SIG-M5 treated with dmso at 0.1 percent for 504 hours (cell line): ENCODE results near the gene NDUFA6.
A peak's percentile ranks its signal among the peaks of the same experiment; 100 is the strongest.
"Not testable (repeated sequence)": the region's sequence is repeated elsewhere in the genome, so short reads cannot be mapped to it uniquely, and the experiment has no call there.

Experiments used
- DNase-seq: peaks from one replicate; lab custom pipeline; 2025; ENCODE audit not compliant: unreplicated experiment; lab: John Stamatoyannopoulos, UW

NDUFA6 gene

DNA sequence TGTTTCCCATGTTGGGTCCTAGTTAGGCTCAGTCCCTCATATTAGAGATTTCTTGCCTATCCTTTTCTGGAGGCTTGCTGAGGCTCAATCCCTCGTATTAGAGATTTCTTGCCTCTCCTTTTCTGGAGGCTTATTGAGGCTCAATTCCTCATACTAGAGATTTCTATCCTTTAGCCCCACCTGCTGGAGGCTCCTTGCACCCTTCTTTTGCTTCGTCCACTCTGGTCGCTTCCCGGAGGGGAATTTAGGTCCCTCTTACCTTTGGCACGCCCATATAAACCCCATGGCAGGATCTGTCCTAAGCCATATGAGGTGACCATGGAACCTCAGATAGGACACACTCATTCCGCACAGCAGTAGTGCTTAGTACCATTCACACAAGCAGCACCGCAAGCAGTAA lies 24.1 kb upstream of the NDUFA6 start:
- DNase-seq, result no peak

DNA sequence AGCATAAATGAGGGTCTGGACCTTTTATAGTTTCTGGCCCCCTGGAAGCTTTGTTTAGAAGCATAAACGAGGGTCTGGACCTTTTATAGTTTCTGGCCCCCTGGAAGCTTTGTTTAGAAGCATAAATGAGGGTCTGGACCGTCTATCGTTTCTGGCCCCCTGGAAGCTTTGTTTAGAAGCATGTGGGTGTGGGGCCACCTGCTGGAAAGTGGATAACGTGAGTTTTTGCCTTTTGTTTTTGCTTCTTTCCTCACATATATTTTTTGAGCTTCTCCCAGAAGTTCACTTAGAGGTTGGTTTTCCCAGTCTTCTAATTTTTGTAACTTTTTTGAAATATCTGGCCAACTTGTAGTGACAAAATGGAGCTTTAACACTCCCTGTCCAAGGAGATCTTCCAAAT lies 22.2 kb upstream of the NDUFA6 start:
- DNase-seq, result not testable (repeated sequence)

DNA sequence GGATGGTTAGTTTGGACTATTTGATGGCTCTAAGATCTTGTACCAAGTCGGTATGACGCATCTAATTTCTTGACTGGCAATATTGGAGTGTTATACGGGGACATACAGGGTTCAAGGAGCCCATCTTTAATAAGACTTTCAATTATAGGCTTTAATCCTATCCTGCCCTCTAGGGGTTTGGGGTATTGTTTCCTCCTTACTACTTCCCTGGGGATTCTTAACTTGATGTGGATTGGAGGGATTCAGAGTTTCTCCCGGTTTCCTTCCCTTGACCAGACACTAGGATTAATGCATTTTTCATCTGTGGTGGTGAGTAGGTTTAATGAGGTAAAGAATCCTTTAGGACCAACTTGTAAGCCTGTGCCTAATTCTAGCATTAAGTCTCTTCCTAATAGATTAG lies 21.2 kb upstream of the NDUFA6 start:
- no peak for DNase-seq

DNA sequence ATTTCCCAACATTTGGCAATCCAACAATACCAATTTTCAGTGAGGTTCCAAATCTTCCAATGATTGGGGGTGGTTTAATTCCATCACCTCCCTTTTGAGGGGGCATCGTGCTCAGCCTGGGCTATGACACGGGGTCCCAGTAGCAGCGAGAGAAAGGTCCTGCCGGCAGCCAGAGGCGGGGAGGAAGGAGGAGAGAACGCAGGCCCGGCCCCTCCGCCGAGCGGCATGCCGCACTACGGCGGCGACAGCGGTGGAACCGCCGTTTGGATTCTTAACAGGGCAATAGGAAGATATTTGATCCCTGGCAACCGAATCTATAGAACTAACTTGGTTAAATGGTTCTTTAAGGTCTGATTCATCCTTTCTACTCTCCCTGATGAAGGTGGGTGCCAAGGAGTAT lies 18.3 kb upstream of the NDUFA6 start:
- no peak for DNase-seq

DNA sequence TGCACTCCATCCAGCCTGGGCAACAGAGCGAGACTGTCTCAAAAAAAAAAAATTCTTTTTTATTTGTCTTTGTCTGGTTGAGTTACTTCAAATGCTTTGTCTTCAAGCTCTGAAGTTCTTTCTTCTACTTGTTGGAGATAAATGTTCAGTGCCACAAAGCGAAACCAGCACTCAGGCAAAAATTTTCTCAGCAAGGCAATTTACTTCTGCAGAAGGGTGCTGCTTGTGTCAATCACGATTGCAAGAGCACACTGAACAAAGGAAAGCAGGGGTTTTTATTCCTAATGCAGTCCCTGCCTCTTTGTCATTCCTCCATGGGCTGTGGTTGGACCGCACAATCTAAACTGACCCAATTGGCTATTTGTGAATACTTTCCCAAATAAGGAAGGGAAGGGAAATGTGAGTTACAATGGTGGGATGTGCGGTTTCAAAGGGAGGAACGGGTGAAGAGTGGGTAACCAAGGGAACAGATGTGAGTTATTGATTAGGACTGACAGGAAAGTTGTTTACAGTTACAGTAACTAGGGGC lies 13.8 kb upstream of the NDUFA6 start:
- not testable (repeated sequence) for DNase-seq

DNA sequence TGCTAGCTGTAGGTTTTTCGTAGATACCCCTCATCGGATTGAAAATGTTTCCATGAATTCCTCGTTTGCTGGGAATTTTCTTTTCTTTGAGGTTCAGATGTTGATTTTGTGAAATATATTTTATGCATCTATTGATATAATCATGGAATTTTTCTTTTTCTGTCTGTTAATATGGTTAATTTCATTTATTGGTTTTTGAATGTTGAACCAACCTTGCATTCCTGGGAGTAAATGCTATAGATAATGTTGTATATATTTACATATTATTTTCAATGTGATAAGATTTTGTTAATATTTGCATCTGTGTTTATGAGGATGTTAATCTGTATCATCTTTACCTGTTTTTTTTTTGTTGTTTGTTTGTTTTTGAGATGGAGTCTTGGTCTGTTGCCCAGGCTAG lies 10.6 kb upstream of the NDUFA6 start:
- no peak for DNase-seq

DNA sequence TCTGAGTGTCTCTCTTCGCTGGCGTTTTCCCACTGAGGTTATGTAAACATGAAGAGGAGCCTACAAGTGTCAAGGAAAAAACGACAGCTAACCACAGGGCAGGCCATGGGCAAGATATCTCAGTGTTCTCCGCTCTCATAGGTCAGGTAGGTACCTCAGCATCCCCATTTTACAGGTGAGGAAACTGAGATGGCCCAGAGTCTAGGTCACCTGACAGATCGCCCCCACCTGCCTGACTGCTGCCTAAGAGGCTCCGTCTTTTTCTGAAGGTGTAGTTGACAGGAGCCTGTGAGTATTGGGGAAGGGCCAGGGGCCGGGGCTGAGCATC lies 847 bp upstream of the NDUFA6 start:
- no peak for DNase-seq

DNA sequence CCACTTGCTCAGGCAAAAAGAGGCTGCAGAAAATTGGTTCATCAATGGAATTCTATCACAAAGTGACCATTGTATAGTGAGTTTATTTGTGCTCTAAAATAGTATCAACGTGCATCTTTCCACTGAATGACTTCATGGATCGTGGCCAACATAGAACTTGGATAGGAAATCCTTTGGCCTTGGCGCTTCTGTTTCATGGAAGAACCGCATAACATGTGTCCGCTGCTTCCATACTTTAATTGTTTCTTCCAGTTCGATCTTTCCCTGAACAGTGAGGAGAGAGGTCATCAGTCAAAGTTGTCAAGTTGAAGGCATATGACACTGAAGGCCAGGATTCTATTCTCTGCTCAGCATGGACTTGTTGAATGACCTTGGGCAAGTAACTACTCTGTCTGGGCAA lies 4.5 kb downstream of the NDUFA6 start:
- DNase-seq, result no peak

DNA sequence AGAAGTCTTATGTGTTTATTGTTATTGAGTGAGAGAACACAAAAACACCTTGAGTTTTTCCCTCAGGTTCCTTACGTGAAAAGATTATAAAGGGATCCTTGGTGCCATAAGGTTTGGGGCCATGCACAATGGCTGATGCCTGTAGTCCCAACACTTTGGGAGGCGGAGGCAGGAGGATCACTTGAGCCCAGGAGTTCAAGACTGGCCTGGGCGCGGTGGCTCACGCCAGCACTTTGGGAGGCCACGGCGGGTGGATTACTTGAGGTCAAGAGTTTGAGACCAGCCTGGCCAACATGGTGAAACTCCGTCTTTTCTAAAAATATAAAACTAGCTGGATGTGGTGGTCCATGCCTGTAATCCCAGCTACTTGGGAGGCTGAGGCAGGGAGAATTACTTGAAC lies 5.7 kb downstream of the NDUFA6 start:
- DNase-seq, result no peak

DNA sequence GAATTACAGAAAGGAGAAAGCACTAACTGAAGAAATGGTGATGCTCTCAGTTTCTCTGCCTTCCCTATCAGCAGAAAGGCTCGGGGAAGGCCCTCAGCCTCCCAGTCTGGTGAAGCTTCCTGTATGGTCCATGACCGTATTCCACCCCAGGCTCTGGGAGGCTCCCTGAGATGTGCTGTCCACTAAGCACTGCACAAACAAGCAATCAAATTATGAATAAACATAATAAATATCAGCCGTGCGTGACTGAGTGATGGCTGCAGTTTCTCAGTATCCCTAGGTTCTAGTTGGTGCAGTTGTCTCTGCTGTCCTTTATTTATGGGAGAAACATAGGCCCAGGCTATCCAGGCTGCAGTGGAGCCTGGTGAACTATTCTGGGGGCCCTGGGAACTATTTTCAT lies 7.5 kb downstream of the NDUFA6 start:
- DNase-seq, result no peak

DNA sequence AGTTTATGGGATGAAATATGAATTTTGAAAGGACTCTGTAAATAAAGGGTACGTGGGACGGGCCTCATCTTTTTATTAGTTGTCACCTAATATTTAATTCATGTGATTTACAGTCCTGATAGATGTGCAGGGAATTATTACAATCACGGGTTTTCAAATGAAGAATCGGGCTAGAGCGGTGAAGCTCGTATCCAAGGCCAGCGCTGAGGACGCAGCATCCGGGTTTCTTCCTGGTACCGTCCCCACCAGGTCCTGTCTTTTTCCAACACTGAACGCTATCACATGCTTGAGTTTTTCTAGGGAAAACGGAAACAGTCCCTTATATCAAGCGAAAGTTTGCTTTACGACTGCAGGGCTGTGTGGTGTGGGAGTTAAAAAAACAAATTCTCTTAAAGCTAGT lies 10.3 kb downstream of the NDUFA6 start:
- DNase-seq, result no peak

DNA sequence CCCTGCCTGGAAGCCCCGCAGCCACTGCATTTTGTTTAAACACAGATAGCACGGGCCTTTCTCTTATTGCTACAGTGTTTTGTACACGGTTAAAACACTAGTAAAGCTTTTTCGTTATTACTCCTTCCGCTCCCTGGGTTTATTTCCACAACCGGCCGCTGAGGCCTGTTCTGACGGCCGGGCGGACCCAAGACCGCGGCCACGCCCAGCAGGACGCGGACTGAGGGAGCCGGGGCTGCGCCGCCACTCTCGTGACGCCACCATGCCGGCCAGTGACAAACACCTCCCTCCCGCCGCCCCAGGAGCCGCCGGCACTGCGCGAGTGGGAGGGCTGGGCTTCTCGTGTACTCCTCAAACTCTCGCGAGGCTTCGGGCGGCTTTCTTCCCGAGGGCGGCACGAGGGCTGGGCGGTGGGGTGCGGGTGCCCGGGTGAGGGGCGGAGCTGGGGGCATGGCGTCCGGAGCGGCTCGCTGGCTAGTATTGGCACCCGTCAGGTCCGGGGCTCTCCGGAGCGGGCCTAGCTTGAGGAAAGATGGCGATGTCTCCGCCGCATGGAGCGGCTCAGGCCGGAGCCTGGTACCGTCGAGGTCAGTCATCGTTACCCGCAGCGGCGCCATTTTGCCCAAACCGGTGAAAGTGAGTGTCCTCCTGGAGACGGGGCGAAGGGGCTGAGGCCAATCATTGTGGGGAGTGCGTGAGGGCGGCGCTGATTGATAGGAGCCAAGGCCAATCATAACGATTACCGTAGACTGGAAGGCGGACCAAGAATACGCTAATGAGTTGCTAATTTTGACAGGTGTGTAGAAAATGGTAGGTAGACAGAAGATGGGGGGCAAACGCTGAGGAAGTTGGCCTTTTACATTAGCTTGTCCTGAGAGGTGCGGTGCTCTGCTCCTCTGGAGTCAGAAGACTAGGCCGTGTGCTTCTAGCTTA lies 11.0 kb downstream of the NDUFA6 start, which contains the start of gene SMDT1:
Gene SMDT1, plus strand, starts transcription at position 382 of the 933 bp plus-strand sequence. Its CDS starts 69 bp downstream, at position 451.
- DNase-seq, result peak; percentile 94

DNA sequence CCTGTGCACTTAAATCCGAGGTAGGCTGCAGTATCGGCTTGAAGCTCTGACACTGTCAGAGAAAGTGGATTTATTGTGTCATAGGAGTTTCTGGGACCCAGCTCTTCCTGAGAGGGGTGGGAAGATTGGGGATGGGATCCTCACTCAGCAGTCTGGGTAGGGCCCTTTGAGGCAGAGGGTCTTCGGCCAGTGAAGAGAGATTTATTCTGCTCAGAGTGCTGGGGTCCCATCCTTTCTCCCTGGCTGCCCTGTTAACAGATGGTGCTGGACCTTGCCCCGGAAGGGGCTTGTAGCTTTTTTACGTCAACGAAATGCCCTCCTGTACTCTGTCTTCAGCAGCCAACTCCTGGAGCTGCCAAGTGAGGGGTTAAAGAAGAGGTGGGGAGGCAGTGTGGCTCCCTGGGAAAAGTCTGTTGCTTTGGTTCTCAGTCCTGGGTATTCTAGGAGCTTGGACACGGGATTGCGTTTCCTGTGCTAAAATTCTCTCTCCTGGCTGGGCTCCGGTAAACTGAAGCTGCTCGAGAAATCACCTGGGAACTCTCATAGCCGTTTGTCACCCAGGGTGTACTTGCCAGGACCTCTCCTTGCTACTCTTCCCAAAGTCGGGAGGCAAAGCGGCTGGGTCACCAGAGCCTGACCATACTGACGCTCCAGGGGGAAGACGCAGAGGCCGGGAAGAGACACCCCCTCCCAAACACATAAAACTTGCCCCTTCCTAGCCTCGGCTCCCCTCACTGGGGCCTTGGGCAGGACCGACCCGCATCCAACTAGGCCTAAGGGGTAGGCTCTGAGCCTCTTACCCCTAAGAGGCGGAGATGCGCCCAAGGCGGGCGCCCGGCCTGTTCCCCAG lies 11.9 kb downstream of the NDUFA6 start:
- DNase-seq, result no peak

DNA sequence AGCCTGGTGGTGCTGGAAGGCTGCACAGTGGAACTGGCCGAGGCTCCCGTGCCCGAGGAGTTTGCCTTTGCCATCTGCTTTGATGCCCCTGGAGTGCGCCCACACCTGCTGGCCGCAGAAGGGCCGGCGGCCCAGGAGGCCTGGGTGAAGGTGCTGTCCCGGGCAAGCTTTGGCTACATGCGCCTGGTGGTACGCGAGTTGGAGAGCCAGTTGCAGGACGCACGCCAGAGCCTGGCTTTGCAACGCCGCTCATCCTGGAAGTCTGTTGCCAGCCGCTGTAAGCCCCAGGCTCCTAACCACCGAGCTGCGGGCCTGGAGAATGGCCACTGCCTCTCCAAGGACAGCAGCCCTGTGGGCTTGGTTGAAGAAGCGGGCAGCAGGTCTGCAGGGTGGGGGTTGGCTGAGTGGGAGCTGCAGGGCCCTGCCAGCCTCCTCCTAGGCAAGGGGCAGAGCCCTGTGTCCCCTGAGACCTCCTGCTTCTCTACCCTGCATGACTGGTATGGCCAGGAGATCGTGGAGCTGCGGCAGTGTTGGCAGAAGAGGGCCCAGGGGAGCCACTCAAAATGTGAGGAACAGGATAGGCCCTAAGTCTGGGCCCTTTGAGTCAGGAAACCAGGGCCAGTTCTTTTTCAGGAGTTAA lies 13.0 kb downstream of the NDUFA6 start:
- no peak for DNase-seq

DNA sequence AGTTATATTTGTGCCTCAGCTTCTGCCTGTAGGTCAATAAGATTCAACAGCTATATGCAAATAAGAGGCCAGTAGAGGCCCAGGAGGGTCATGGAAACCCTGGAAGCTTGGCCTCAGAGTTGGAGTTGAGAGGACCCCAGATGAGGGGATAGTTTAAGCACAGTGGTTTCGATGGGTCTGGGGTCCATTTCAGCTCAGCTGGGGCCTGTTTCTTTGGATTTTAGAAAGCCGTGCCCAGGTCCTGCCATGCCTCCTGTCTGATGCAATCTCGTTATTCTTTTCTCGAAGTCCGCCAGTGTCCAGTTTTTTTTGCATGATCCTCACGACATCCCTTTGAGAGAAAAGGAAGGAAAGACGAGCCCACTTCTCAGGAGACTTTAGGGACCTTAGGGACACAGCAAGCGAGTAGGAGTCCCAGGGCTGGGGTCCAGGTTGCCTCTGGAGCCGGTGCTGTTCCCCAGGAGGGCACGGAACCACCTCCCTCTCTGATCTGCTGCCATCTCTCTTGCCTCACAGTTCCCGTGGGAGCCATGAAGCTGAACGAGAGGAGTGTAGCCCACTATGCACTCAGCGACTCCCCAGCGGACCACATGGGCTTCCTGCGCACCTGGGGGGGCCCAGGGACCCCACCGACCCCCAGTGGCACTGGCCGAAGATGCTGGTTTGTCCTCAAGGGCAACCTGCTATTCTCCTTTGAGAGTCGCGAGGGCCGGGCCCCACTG lies 13.6 kb downstream of the NDUFA6 start:
- DNase-seq, result no peak

DNA sequence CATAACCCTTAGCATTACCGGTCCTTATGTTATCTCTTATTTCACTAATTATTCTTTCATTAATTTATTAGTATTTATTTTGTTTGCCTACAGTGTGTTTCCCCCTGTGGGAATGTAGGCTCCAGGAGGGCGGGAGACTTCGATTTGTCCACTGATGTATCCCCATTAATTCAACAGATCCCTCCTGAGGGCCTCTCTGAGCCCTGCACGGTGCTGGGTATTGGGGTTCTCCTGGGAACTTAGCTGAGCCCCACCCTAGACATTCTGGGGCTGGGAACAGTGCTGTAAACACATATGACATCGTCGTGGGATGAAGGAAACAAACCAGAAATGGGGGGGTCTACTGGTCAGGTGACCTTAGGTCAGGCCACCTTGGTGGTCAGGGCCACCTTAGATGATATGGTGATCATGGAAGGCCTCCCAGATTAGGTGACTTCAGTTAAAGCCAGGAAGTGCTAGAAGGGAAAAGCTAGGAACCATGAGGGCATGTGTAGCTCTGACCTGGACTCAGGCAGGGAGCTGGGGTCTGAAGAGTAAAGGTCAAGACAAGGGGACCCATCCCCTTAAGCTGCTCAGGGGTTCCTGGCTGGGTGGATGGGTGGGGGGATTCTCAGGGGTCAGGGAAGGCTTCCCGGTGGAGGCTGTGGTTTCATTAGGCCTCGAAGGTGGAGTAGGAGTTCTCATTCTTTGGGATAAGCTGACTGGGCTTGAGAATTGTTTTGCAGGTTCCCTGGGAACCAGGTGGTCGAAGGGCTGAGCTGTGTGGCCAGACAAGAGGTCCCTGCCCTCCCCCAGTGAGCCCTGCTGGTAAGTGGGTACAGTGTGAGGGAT lies 15.5 kb downstream of the NDUFA6 start:
- no peak for DNase-seq

DNA sequence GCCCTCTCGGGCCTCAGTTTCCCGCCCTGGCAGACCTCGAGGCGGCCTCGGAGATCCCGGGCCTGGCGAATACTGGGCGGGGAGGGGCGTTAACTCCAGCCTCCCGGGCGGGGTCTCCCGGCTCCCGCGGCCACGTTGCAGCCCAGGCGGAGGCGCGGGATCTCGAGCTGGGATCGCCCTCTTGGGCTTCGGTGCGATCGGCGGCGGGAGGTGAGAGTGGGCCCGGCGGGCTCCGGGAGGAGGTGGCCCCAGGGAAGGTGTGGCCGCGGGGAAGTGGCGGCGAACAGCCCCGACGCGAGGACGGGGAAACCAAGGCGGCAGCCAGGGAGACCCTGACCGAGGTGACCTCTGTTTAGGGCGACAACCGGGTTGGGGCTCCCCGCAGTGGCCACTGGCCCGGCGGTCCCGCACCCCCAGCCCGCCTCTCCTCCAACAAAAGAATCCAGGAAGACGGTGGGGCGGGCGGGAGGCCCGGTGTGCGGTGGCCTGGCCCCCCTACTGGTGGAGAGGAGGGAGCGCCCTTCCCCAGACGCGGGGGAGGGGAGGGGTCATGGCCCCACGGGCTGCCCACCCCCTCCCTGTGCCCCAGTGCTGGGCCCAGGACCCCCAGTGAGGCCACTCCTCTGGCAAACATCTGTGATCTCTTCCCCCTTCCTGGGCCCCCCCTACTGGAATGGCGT lies 16.3 kb downstream of the NDUFA6 start, which contains the start of gene PHETA2:
Gene PHETA2, plus strand, starts transcription at position 117 of the 680 bp plus-strand sequence. CDS start 3,046 bp downstream, outside the sequence.
- DNase-seq, result no peak

DNA sequence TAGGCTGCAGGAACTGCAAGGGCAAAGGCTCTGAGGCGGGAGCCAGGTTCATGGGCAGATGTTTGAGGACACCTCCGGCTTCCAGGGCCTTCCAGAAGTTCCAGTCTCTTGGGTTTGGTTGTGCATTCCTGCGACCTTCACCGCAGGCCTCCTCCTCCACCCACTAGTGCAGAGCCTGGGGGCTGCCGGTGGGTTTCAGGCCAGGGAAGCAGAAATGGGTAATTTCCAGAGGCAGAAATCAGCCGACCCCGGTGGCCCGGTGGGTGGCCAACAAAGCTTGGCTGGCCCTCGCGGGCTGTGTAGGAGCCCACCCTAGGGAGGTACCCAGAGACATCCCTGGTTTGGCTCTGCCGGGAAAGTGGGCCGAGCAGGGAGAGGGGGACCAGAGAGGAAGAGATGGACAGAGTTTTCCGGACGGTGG lies 16.9 kb downstream of the NDUFA6 start:
- no peak for DNase-seq
